ENCODE results near the gene DCLK1.

DCLK1 gene

GRCh38 chr13:36094478-36094877, 36.7 kb downstream of the DCLK1 start:
- Histone ChIP-seq H3K27ac (ENCODE audit: low read depth, low read length) (no peak overlapping the region), H3K36me3 (ENCODE audit: control insufficient read depth in 5 of 5, insufficient read depth in 5 of 5, low read length in 5 of 5) (peaks cover 0 to 2% (median 0%) of the 10 kb centered on the region in 5 donors), H3K4me1 (ENCODE audit: control insufficient read depth in 5 of 5, insufficient read depth in 5 of 5, low read length in 5 of 5) (peaks cover 0 to 12% (median 2%) of the 10 kb centered on the region in 5 donors), H3K9me3 (ENCODE audit: control insufficient read depth in 5 of 5, low read length in 5 of 5) (no peaks in the 10 kb centered on the region), H3K9ac (ENCODE audit: low read length in 5 of 5) (no peak overlapping the region), H3K27me3 (ENCODE audit: control insufficient read depth in 5 of 5, insufficient read depth in 4 of 5, low read length in 5 of 5) (no peaks in the 10 kb centered on the region), H3K4me3 (ENCODE audit: low read depth in 1 of 5, low read length in 5 of 5) (no peak overlapping the region)

- Histone ChIP-seq H3K4me1 (ENCODE audit: control insufficient read depth in 5 of 5, insufficient read depth in 5 of 5, low read length in 5 of 5) (peaks cover 0 to 16% (median 3%) of the 10 kb centered on the region in 5 donors), H3K27me3 (ENCODE audit: control insufficient read depth in 5 of 5, insufficient read depth in 4 of 5, low read length in 5 of 5) (no peaks in the 10 kb centered on the region), H3K9ac (ENCODE audit: low read length in 5 of 5) (no peak overlapping the region), H3K9me3 (ENCODE audit: control insufficient read depth in 5 of 5, low read length in 5 of 5) (no peaks in the 10 kb centered on the region), H3K36me3 (ENCODE audit: control insufficient read depth in 5 of 5, insufficient read depth in 5 of 5, low read length in 5 of 5) (peaks cover 0 to 2% (median 0%) of the 10 kb centered on the region in 5 donors), H3K27ac (ENCODE audit: low read depth, low read length) (no peak overlapping the region), H3K4me3 (ENCODE audit: low read depth in 1 of 5, low read length in 5 of 5) (peak overlapping the region in 1 of 5 donors; percentile 19)
Measured at GRCh38 chr13:36090592-36090991, 40.6 kb downstream of the DCLK1 start.

- no peaks in the 10 kb centered on the region for H3K36me3 ChIP-seq (ENCODE audit: control insufficient read depth in 5 of 5, insufficient read depth in 5 of 5, low read length in 5 of 5)
- peaks cover 0 to 16% (median 3%) of the 10 kb centered on the region in 5 donors for H3K4me1 ChIP-seq (ENCODE audit: control insufficient read depth in 5 of 5, insufficient read depth in 5 of 5, low read length in 5 of 5)
- no peak overlapping the region for H3K9ac ChIP-seq (ENCODE audit: low read length in 5 of 5)
- no peak overlapping the region for H3K27ac ChIP-seq (ENCODE audit: low read depth, low read length)
- no peaks in the 10 kb centered on the region for H3K9me3 ChIP-seq (ENCODE audit: control insufficient read depth in 5 of 5, low read length in 5 of 5)
- H3K27me3 ChIP-seq (ENCODE audit: control insufficient read depth in 5 of 5, insufficient read depth in 4 of 5, low read length in 5 of 5) = no peaks in the 10 kb centered on the region
- no peak overlapping the region for H3K4me3 ChIP-seq (ENCODE audit: low read depth in 1 of 5, low read length in 5 of 5)
Measured at GRCh38 chr13:36089130-36089647, 42.0 kb downstream of the DCLK1 start.

GRCh38 chr13:36088463-36088862, 42.7 kb downstream of the DCLK1 start:
- no peaks in the 10 kb centered on the region for H3K36me3 ChIP-seq (ENCODE audit: control insufficient read depth in 5 of 5, insufficient read depth in 5 of 5, low read length in 5 of 5)
- H3K9me3 ChIP-seq (ENCODE audit: control insufficient read depth in 5 of 5, low read length in 5 of 5) = no peaks in the 10 kb centered on the region
- no peak overlapping the region for H3K27ac ChIP-seq (ENCODE audit: low read depth, low read length)
- no peaks in the 10 kb centered on the region for H3K27me3 ChIP-seq (ENCODE audit: control insufficient read depth in 5 of 5, insufficient read depth in 4 of 5, low read length in 5 of 5)
- no peak overlapping the region for H3K9ac ChIP-seq (ENCODE audit: low read length in 5 of 5)
- H3K4me1 ChIP-seq (ENCODE audit: control insufficient read depth in 5 of 5, insufficient read depth in 5 of 5, low read length in 5 of 5) = peaks cover 0 to 16% (median 3%) of the 10 kb centered on the region in 5 donors
- H3K4me3 ChIP-seq (ENCODE audit: low read depth in 1 of 5, low read length in 5 of 5) = no peak overlapping the region

GRCh38 chr13:36088001-36088400, 43.2 kb downstream of the DCLK1 start:
- H3K27me3 ChIP-seq (ENCODE audit: control insufficient read depth in 5 of 5, insufficient read depth in 4 of 5, low read length in 5 of 5) = no peaks in the 10 kb centered on the region
- no peak overlapping the region for H3K9ac ChIP-seq (ENCODE audit: low read length in 5 of 5)
- no peak overlapping the region for H3K27ac ChIP-seq (ENCODE audit: low read depth, low read length)

GRCh38 chr13:36086117-36086516, 45.1 kb downstream of the DCLK1 start:
- Histone ChIP-seq H3K27me3 (ENCODE audit: control insufficient read depth in 5 of 5, insufficient read depth in 4 of 5, low read length in 5 of 5) (no peaks in the 10 kb centered on the region), H3K36me3 (ENCODE audit: control insufficient read depth in 5 of 5, insufficient read depth in 5 of 5, low read length in 5 of 5) (no peaks in the 10 kb centered on the region), H3K9me3 (ENCODE audit: control insufficient read depth in 5 of 5, low read length in 5 of 5) (no peaks in the 10 kb centered on the region), H3K4me1 (ENCODE audit: control insufficient read depth in 5 of 5, insufficient read depth in 5 of 5, low read length in 5 of 5) (peaks cover 0 to 16% (median 3%) of the 10 kb centered on the region in 5 donors), H3K4me3 (ENCODE audit: low read depth in 1 of 5, low read length in 5 of 5) (no peak overlapping the region), H3K27ac (ENCODE audit: low read depth, low read length) (no peak overlapping the region), H3K9ac (ENCODE audit: low read length in 5 of 5) (no peak overlapping the region)

More at GRCh38 chr13:36088001-36088400, 43.2 kb downstream of the DCLK1 start:
- Histone ChIP-seq H3K9me3 (ENCODE audit: control insufficient read depth in 5 of 5, low read length in 5 of 5) (no peaks in the 10 kb centered on the region), H3K4me3 (ENCODE audit: low read depth in 1 of 5, low read length in 5 of 5) (no peak overlapping the region), H3K36me3 (ENCODE audit: control insufficient read depth in 5 of 5, insufficient read depth in 5 of 5, low read length in 5 of 5) (no peaks in the 10 kb centered on the region), H3K4me1 (ENCODE audit: control insufficient read depth in 5 of 5, insufficient read depth in 5 of 5, low read length in 5 of 5) (peaks cover 0 to 16% (median 3%) of the 10 kb centered on the region in 5 donors)

- H3K27me3 ChIP-seq (ENCODE audit: control insufficient read depth in 5 of 5, insufficient read depth in 4 of 5, low read length in 5 of 5) = no peaks in the 10 kb centered on the region
- no peak overlapping the region for H3K27ac ChIP-seq (ENCODE audit: low read depth, low read length)
- H3K4me1 ChIP-seq (ENCODE audit: control insufficient read depth in 5 of 5, insufficient read depth in 5 of 5, low read length in 5 of 5) = peaks cover 0 to under 1% (median 0%) of the 10 kb centered on the region in 5 donors
- H3K4me3 ChIP-seq (ENCODE audit: low read depth in 1 of 5, low read length in 5 of 5) = no peak overlapping the region
- H3K9me3 ChIP-seq (ENCODE audit: control insufficient read depth in 5 of 5, low read length in 5 of 5) = no peaks in the 10 kb centered on the region
- H3K9ac ChIP-seq (ENCODE audit: low read length in 5 of 5) = no peak overlapping the region
- no peaks in the 10 kb centered on the region for H3K36me3 ChIP-seq (ENCODE audit: control insufficient read depth in 5 of 5, insufficient read depth in 5 of 5, low read length in 5 of 5)
Measured at GRCh38 chr13:36084131-36084530, 47.1 kb downstream of the DCLK1 start.

GRCh38 chr13:36082806-36083205, 48.4 kb downstream of the DCLK1 start:
- Histone ChIP-seq H3K4me3 (ENCODE audit: low read depth in 1 of 5, low read length in 5 of 5) (no peak overlapping the region), H3K9ac (ENCODE audit: low read length in 5 of 5) (no peak overlapping the region), H3K4me1 (ENCODE audit: control insufficient read depth in 5 of 5, insufficient read depth in 5 of 5, low read length in 5 of 5) (no peaks in the 10 kb centered on the region), H3K9me3 (ENCODE audit: control insufficient read depth in 5 of 5, low read length in 5 of 5) (no peaks in the 10 kb centered on the region), H3K27ac (ENCODE audit: low read depth, low read length) (no peak overlapping the region), H3K27me3 (ENCODE audit: control insufficient read depth in 5 of 5, insufficient read depth in 4 of 5, low read length in 5 of 5) (no peaks in the 10 kb centered on the region), H3K36me3 (ENCODE audit: control insufficient read depth in 5 of 5, insufficient read depth in 5 of 5, low read length in 5 of 5) (no peaks in the 10 kb centered on the region)

GRCh38 chr13:36082396-36082795, 48.8 kb downstream of the DCLK1 start:
- H3K27me3 ChIP-seq (ENCODE audit: control insufficient read depth in 5 of 5, insufficient read depth in 4 of 5, low read length in 5 of 5) = no peaks in the 10 kb centered on the region
- H3K9me3 ChIP-seq (ENCODE audit: control insufficient read depth in 5 of 5, low read length in 5 of 5) = no peaks in the 10 kb centered on the region
- no peaks in the 10 kb centered on the region for H3K4me1 ChIP-seq (ENCODE audit: control insufficient read depth in 5 of 5, insufficient read depth in 5 of 5, low read length in 5 of 5)
- H3K4me3 ChIP-seq (ENCODE audit: low read depth in 1 of 5, low read length in 5 of 5) = no peak overlapping the region
- no peak overlapping the region for H3K27ac ChIP-seq (ENCODE audit: low read depth, low read length)
- no peaks in the 10 kb centered on the region for H3K36me3 ChIP-seq (ENCODE audit: control insufficient read depth in 5 of 5, insufficient read depth in 5 of 5, low read length in 5 of 5)
- no peak overlapping the region for H3K9ac ChIP-seq (ENCODE audit: low read length in 5 of 5)

GRCh38 chr13:36076211-36076610, 55.0 kb downstream of the DCLK1 start:
- Histone ChIP-seq H3K27me3 (ENCODE audit: control insufficient read depth in 5 of 5, insufficient read depth in 4 of 5, low read length in 5 of 5) (no peaks in the 10 kb centered on the region), H3K9me3 (ENCODE audit: control insufficient read depth in 5 of 5, low read length in 5 of 5) (no peaks in the 10 kb centered on the region), H3K36me3 (ENCODE audit: control insufficient read depth in 5 of 5, insufficient read depth in 5 of 5, low read length in 5 of 5) (no peaks in the 10 kb centered on the region), H3K27ac (ENCODE audit: low read depth, low read length) (no peak overlapping the region), H3K4me3 (ENCODE audit: low read depth in 1 of 5, low read length in 5 of 5) (no peak overlapping the region), H3K4me1 (ENCODE audit: control insufficient read depth in 5 of 5, insufficient read depth in 5 of 5, low read length in 5 of 5) (no peaks in the 10 kb centered on the region), H3K9ac (ENCODE audit: low read length in 5 of 5) (no peak overlapping the region)
